Thymus (tissue), 11 donors: ENCODE results near the gene TACC3. TPM values are rescaled to one million over a fixed set of nuclear protein-coding genes. Genes with fewer than 3 reads are reported as not detected.
A peak's percentile ranks its signal among the peaks of the same experiment; 100 is the strongest.

Source experiments
- DNase-seq, 9 donors: peaks; one replicate each; pipeline ENCODE4 v3.0.0-alpha.2; 2013; ENCODE audit warnings: low spot score in 9 of 9, low read depth in 6 of 9, missing footprints in 1 of 9
- H3K27ac ChIP-seq, 2 donors: one replicate each; pipeline ENCODE4 v1.5.1; 2013; ENCODE audit warnings: control low read depth in 1 of 2, low read depth in 1 of 2, low read length in 1 of 2, mild to moderate bottlenecking in 1 of 2, moderate library complexity in 1 of 2
- H3K27me3 ChIP-seq, 2 donors: one replicate each; pipeline ENCODE4 v1.5.1; 2013; ENCODE audit warnings: low read length in 1 of 2; ENCODE audit not compliant: control insufficient read depth in 2 of 2, insufficient read depth in 1 of 2
- H3K36me3 ChIP-seq, 2 donors: one replicate each; pipeline ENCODE4 v1.5.1; 2013; ENCODE audit warnings: low read length in 1 of 2, mild to moderate bottlenecking in 1 of 2, moderate library complexity in 1 of 2; ENCODE audit not compliant: control insufficient read depth in 2 of 2, insufficient read depth in 2 of 2
- H3K4me1 ChIP-seq, 2 donors: one replicate each; pipeline ENCODE4 v1.5.1; 2013; ENCODE audit warnings: low read length in 2 of 2; ENCODE audit not compliant: control insufficient read depth in 2 of 2, insufficient read depth in 2 of 2
- H3K4me3 ChIP-seq, 2 donors: one replicate each; pipeline ENCODE4 v1.5.1; 2013; ENCODE audit warnings: low read length in 2 of 2, control low read depth in 1 of 2, mild to moderate bottlenecking in 1 of 2
- H3K9me3 ChIP-seq, 2 donors: one replicate each; pipeline ENCODE4 v1.5.1; 2013; ENCODE audit warnings: low read length in 1 of 2, mild to moderate bottlenecking in 1 of 2; ENCODE audit not compliant: control insufficient read depth in 2 of 2, insufficient read depth in 1 of 2
- WGBS: extraction: QIAGEN DNeasy Blood & Tissue Kit; methylation state at CpG from one replicate; pipeline ENCODE4 v1.1.7; 2013; 5-methylcytosine and 5-hydroxymethylcytosine counted together
- polyA plus RNA-seq: library from polyadenylated mRNA; stranded (reverse); fragments of 200-250 nt; gene quantifications from one replicate; pipeline ENCODE4 v1.2.3, GENCODE V29; 2013
- total RNA-seq: library from RNA; stranded (reverse); fragments of 120-200 nt; gene quantifications from one replicate; pipeline ENCODE4 v1.2.4, GENCODE V29; 2013
- donor health status: healthy.

TACC3 gene
- total and polyA plus RNA-seq, 2 donors: 31.4 to 46.7 TPM

GRCh38 chr4:1712216-1713002, 8.9 kb upstream of the TACC3 start, which contains the start of gene SLBP:
Gene SLBP (minus strand): TSS chr4:1712319. CDS start chr4:1712188, 131 bp downstream.
- peak; percentile 90 to 98 (median 94) for DNase-seq
- peaks cover 15 to 37% of the 10 kb centered on the region in 2 donors for H3K36me3 ChIP-seq
- peaks cover 20 to 53% of the 10 kb centered on the region in 2 donors for H3K4me1 ChIP-seq
- H3K27me3 ChIP-seq: no peaks in the 10 kb centered on the region
- H3K27ac ChIP-seq: peak within 1 kb of the TSS; percentile 90 to 96
- no peaks in the 10 kb centered on the region for H3K9me3 ChIP-seq
- peak within 1 kb of the TSS; percentile 75 to 98 for H3K4me3 ChIP-seq
- WGBS: under 1% methylated on average over 98 of the region's 98 CpGs

GRCh38 chr4:1713003-1713851, 8.1 kb upstream of the TACC3 start:
- Histone ChIP-seq H3K9me3 (no peaks in the 10 kb centered on the region), H3K36me3 (peaks cover 24 to 43% of the 10 kb centered on the region in 2 donors), H3K4me1 (peaks cover 20 to 53% of the 10 kb centered on the region in 2 donors), H3K27ac (peak overlapping the region; percentile 79 to 90), H3K27me3 (no peaks in the 10 kb centered on the region), H3K4me3 (peak overlapping the region; percentile 75 to 98)
- DNase-seq: no peak
- WGBS: 22% methylated on average over 35 of the region's 35 CpGs

DNA sequence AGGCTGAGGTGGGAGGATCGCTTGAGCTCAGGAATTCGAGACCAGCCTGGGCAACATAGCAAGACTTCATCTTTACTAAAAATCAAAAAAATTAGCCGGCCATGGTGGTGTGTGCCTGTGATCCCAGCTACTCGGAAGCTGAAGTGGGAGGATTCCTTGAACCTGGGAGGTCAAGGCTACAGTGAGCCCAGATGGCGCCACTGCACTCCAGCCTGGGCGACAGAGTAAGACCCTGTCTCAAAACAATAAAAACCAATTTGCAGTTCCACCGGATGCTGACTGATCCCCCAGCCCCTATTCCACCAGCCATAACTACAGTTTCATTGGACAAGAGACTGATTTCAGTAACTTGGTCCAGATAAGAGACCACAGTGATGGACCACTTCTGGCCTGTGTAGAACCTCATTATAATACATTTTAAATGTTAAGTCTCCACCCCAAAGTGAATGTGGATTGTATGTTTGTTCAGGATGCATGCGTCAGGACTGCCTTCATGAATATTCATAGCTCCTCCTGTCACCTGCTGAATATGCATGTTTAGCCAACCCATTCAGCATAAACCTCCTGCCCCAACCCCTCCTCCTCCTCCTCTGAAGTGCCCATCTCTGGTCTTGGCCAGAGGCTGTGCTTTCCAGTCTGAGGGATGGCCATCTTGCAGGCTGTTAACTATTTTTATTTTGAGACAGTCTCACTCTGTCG, 6.9 kb upstream of the TACC3 start:
- peaks cover 22 to 52% of the 10 kb centered on the region in 2 donors for H3K4me1 ChIP-seq
- no peak for DNase-seq
- WGBS: 91% methylated on average over 9 of the region's 9 CpGs

GRCh38 chr4:1715002-1715758, 6.1 kb upstream of the TACC3 start:
- Histone ChIP-seq H3K36me3 (peaks cover 27 to 38% of the 10 kb centered on the region in 2 donors), H3K9me3 (no peaks in the 10 kb centered on the region), H3K27me3 (no peaks in the 10 kb centered on the region), H3K4me3 (no peak overlapping the region), H3K4me1 (peaks cover 29 to 53% of the 10 kb centered on the region in 2 donors), H3K27ac (peak overlapping the region in 1 of 2 donors; percentile 55)
- DNase-seq: no peak
- WGBS: 70% methylated on average over 16 of the region's 16 CpGs

More for the DNA sequence above, 6.9 kb upstream of the TACC3 start:
- no peak overlapping the region for H3K27ac ChIP-seq
- H3K27me3 ChIP-seq: no peaks in the 10 kb centered on the region
- H3K9me3 ChIP-seq: no peaks in the 10 kb centered on the region
- H3K4me3 ChIP-seq: no peak overlapping the region
- peaks cover 27 to 43% of the 10 kb centered on the region in 2 donors for H3K36me3 ChIP-seq

- H3K9me3 ChIP-seq: no peaks in the 10 kb centered on the region
- no peaks in the 10 kb centered on the region for H3K27me3 ChIP-seq
- no peak for DNase-seq
- H3K4me1 ChIP-seq: peaks cover 24 to 45% of the 10 kb centered on the region in 2 donors
- H3K4me3 ChIP-seq: no peak overlapping the region
- peaks cover 27 to 37% of the 10 kb centered on the region in 2 donors for H3K36me3 ChIP-seq
- H3K27ac ChIP-seq: no peak overlapping the region
- WGBS: 95% methylated on average over 15 of the region's 15 CpGs
These were observed 5.0 kb upstream of the TACC3 start for GRCh38 chr4:1716065-1716945.

GRCh38 chr4:1717129-1718094, 3.9 kb upstream of the TACC3 start:
- DNase-seq: no peak
- Histone ChIP-seq H3K9me3 (no peaks in the 10 kb centered on the region), H3K36me3 (peaks cover 29 to 37% of the 10 kb centered on the region in 2 donors), H3K27ac (no peak overlapping the region), H3K4me1 (peaks cover 32 to 51% of the 10 kb centered on the region in 2 donors), H3K27me3 (no peaks in the 10 kb centered on the region), H3K4me3 (no peak overlapping the region)
- 96% methylated on average over 32 of the region's 32 CpGs for WGBS

- WGBS: 97% methylated on average over 31 of the region's 31 CpGs
- peaks cover 30 to 39% of the 10 kb centered on the region in 2 donors for H3K36me3 ChIP-seq
- H3K27ac ChIP-seq: no peak overlapping the region
- H3K9me3 ChIP-seq: no peaks in the 10 kb centered on the region
- H3K4me1 ChIP-seq: peaks cover 38 to 56% of the 10 kb centered on the region in 2 donors
- H3K4me3 ChIP-seq: no peak overlapping the region
- H3K27me3 ChIP-seq: no peaks in the 10 kb centered on the region
- DNase-seq: no peak
These were observed 3.0 kb upstream of the TACC3 start for GRCh38 chr4:1718095-1718850.
